NAMALWA (cell line): ENCODE results near the gene RASGRP4.
A peak's percentile ranks its signal among the peaks of the same experiment; 100 is the strongest.
"Not testable (repeated sequence)": the region's sequence is repeated elsewhere in the genome, so short reads cannot be mapped to it uniquely, and the experiment has no call there.

Experiments
- DNase-seq: peaks from one replicate; pipeline ENCODE4 v3.0.0-alpha.2; 2015; ENCODE audit warnings: low spot score

Gene RASGRP4

DNA sequence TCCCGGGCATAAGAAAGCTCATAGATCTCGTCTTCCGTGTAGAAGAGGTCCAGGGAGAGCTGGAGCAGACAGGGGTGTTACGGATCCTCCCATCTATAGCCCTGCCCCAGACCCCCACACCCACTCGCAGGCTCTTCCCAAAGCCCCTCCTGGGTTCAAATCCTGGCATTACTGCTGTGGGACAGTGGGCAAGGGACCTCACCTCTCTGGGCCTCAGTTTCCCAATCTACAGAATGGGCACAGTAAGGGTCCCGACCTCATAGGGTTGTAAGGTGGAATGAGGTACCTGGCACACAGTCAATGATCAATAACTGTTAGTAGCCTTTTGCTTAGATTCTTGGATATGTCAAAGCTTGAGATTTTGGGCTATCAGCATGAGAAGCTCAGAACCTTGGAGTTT, 12.6 kb downstream of the RASGRP4 start:
- no peak for DNase-seq

DNA sequence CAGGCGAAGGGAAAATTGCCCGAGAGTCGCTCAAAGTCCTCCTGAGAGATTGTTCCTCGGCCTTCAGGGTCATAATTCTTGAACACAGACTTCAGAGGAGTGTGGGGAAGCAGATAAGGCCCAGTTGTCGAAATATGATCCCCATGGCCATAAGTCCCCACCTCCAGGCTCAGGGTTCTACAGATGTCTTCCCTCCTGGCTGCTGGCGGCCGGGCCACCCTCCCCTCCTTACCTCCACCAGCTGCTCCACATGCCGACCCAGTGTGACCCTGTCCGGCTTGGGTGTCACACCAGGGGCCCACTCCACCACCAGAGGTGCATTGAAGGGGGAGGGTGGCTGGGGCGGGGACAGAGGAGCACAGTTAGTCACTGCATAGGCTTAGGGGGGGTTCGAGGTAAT, 13.1 kb downstream of the RASGRP4 start:
- DNase-seq: no peak

DNA sequence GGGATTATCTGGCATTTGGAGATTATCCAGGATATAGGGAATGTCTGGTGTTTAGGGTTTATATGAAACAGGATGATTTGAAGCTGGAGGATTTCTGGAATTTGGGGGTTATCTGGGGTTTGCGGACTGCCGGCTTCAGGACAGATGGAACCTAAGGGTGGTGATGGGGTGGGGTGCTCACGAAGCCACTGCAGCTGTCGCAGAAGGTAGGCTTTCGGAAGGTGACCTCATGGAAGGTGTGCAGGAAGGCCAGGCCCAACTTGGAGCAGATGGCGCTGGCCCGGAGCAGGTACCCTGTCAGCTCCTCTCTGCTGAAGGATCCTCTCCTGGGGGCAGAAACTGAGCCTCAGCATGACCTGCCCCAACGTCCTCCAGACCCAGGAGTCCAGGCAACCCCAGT, 13.5 kb downstream of the RASGRP4 start:
- no peak for DNase-seq

DNA sequence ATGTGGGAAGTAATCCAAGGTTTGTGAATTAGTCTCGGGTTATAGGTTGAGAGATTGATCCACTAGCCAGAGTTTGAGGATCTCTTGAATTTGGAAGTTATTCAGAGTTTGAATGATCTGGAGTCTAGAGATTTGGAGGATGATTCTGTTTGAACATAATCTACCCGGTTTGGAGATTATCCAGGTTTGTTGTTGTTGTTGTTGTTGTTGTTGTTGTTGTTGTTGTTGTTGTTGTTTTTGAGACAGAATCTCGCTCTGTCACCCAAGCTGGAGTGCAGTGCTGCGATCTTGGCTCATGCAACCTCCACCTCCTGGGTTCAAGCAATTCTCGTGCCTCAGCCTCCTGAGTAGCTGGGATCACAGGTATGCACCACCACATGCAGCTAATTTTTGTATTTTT, 14.1 kb downstream of the RASGRP4 start:
- not testable (repeated sequence) for DNase-seq

DNA sequence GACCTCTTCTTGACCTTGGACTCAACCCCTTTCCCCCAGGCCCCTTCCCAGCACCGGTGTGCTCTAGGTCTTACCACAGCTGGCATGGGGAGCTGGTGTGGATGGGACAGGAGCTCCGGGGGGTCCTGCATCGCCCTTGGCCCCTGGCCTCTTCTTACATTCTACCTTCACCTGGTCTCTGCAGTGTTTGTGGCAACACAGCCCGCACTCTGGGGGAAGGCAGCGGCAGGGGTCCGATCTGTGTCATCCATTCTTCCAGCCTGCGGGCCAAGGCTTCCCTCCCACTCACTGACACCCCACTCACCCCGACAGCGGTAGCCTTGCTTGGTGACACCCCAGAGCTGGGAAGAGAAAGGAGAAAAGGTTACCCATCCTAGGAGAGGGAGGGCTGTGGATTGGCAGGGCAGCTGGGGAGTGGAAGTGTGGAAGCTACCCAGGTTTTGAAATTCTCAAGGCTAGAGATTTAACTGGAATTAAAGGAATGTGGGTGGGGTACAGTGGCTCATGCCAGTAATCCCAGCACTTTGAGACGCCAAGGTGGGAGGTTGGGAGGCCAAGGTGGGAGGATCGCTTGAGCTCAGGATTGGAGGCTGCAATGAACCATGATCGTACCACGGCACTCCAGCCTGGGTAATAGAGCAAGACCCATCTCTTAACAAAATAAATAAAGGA, 14.8 kb downstream of the RASGRP4 start:
- no peak for DNase-seq

DNA sequence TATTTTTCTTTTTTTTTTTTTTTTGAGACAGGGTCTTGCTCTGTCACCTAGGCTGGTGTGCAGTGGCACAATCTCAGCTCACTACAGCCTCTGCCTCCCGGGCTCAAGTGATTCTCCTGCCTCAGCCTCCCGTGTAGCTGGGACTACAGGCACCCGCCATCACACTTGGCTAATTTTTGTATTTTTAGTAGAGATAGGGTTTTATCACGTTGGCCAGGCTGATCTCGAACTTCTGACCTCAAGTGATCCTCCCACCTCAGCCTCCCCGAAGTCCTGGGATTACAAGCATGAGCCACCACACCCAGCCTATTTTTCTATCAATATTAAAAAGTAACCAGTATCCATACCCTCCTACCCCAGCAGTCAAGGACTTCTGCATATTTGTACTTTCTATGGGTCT, 15.6 kb downstream of the RASGRP4 start:
- DNase-seq: not testable (repeated sequence)

DNA sequence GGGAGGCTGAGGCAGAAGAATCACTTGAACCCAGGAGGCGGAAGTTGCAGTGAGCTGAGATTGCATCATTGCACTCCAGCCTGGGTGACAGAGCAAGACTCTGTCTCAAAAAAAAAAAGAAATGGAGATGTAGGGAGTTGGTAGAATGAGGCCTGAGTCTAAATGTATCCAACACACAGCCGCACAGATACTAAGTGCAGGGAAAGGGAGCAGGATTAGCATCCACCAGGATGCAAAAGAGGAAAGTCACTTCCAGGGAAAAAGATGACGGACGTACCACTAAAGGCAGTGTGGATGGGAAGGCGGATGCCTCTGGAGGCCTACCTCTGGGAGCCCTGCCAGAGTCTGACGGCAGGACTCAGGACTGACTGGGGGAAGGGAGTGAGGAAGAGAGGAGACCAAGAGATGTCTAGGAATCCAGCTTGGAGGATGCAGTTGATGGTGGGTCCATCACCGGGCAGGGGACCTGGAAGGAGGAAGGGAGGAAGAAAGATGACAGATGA, 16.3 kb downstream of the RASGRP4 start:
- no peak for DNase-seq

DNA sequence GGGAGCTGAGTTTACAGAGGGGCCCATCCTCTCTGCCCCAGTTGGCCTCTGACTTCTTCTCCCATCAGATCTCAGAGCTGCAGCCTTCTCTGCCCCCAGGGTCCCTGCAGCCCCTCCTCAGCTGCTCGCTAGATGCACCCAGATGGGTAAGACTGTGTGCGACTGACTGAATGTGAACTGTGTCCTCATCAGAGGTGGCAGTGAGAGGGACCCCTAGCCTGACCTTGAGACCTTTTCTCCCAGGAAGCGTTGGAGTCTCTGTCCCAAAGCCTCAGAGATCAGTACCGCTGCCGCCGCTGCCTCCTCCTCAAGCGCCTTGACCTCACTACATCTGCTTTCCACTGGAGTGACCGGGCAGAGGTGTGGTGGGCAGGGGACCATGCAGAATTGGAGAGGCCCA, 20.7 kb downstream of the RASGRP4 start:
- no peak for DNase-seq

DNA sequence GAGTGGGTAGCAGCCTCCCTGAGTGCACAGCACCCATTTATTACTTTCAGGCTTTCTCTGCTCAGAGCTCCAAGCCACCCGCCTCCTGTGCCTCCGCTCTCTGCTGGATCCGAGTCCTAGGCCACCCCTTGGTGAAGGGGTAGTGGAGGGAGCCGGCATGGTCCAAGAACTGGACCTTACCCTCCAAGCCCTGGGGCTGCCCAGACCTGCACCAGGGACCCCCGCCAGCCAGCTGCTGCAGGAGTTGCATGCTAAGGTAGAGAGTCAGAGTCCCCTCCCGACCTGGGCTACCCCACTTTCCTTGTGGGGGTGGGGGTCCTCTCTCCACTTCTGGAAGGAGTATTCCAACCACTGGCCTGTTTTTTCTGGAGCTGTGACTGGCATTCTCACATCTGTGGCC, 21.2 kb downstream of the RASGRP4 start:
- DNase-seq: no peak

DNA sequence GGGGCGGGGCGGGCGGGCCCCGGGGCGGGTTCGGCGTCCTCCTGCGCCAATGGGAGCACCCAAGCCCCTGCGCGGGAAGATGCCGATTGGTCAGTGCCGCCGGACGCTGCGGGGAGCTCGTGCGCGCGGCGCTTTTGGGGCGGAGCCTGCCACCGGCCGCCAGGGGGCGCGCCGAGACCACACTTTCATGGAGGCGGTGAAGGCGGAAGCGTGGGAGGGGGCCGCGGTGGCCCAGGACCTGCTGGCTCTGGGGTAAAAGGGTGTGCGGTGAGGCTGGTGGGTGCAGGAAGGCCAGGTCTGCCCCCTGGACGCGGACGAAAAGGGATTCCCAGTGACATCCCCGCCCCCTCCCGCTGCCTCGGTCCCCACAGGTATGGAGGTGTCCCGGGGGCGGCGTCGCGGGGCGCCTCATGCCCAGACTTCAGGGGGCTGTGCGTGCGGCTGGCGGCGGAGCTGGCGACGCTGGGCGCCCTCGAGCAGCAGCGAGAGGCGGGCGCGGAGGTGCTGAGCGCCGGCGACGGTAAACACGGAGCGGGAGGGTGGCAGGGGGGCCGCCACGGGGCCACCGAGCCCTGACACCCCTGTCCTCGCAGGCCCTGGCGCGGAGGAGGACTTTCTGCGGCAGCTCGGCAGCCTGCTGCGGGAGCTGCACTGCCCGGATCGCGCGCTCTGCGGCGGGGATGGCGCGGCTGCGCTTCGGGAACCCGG, 22.9 kb downstream of the RASGRP4 start, which contains the start of gene FAM98C:
TSS of gene FAM98C (plus strand) at position 127 of the 708 bp plus-strand sequence. CDS start at position 188, 61 bp downstream.
- DNase-seq: peak; percentile 98

DNA sequence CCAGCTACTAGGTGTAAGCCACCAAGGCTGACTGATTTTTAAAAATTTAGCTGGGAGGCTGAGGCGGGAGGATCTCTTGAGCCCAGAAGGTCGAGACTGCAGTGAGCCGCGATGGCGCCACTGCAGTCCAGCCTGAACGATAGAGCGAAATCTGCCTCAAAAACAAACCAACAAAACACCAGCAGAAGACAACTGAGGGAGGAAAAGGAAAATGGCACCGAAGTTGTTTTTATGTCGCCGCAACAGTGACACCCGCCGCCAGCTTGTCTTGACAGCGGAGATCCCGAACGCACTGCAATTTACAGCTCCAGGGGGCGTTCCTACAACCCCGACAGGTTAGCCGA, 23.4 kb downstream of the RASGRP4 start:
- DNase-seq: no peak

DNA sequence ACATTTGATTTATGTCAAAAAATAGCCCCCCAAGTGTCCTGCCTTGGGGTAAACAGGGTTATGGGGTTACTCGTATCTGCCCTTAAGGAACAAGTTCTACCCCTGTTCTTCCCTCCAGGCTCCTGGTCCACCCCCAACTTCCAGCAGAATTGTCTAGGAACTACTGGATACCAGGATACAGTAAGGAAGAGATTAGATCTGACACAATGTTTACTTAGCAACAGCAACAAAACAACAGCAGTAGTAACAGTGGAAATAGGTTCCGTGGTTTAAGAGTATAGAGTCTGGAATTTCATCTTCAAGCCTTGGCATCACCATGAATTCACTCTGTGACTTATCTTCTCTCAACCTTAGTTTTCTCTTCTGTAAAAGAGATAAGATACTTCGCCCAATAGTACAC, 24.9 kb downstream of the RASGRP4 start:
- DNase-seq: no peak

DNA sequence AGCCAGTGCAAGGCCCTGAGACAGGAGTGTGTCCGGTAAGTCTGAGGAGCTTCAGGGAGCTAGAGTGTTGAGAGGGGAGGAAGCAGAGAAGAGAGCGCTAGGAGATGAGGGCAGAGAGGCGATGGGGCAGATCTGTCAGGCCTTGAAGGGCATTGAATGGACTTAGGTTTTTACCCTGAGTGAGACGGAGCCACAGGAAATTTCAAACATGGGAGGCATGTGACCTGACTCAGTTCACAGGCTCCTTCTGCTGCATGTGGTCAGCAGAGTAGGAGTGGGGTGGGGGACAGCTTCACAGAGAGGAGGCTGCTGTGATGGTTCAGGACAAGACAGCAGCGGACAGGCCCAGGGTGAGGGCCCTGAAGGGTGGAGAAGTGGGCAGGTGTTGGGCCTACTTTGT, 25.7 kb downstream of the RASGRP4 start:
- no peak for DNase-seq

DNA sequence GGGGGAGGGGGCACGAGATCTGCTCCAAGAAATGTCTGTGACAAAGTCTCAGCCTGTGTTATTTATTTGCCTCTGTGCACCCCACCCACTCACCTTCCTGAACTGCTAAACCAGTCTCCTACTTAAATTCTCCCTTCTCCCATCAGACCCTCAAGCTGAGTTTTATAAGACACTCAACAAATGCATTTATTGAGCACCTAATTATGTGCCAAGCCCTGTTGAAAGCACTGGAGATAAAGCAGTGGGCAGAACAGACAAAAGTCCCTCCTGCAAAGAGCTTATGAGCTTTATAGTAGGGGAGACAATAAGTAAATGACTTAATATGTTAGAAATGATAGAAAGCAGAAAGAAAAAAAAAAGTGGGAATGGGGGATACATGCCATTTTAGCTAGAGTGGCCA, 26.5 kb downstream of the RASGRP4 start:
- DNase-seq: no peak

DNA sequence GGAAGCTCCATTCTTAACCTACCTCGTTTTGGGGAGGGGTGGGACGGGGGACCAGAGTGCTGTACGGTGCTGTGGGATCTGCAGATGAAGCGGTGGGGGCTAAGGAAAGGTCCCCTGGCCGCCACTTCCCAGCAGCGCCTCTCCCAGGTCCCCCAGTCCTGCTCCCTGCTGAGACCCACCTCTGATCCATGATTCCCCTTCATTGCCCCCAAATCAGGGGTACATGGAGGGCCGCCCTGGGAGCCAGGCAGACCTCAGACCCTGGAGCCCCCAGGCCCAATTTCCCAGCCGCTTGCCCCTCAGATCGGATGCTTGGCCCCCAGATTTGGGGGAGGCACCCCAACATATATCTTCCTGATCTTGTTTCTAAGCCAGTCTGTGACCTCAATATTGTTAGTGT, 26.9 kb downstream of the RASGRP4 start:
- no peak for DNase-seq

DNA sequence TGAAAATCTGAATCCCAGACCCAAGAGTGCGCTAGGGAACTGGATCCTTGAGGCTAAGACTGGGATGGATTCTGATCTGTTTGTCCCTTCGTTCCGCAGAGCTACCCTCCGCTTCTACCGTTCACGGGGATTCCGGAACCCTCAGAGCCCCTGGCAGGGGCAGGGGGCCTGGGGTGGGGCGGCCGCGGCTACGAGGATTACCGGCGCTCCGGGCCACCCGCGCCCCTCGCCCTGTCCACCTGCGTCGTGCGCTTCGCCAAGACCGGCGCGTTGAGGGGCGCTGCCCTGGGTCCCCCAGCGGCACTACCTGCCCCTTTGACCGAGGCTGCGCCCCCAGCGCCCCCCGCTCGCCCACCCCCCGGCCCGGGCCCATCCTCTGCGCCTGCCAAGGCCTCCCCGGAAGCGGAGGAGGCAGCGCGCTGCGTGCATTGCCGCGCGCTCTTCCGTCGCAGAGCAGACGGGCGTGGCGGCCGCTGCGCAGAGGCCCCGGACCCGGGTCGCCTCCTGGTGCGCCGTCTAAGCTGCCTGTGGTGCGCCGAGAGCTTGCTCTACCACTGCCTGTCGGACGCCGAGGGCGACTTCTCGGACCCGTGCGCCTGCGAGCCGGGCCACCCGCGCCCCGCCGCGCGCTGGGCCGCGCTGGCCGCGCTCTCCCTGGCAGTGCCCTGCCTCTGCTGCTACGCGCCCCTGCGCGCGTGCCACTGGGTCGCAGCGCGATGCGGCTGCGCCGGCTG, 30.5 kb downstream of the RASGRP4 start:
- no peak for DNase-seq

DNA sequence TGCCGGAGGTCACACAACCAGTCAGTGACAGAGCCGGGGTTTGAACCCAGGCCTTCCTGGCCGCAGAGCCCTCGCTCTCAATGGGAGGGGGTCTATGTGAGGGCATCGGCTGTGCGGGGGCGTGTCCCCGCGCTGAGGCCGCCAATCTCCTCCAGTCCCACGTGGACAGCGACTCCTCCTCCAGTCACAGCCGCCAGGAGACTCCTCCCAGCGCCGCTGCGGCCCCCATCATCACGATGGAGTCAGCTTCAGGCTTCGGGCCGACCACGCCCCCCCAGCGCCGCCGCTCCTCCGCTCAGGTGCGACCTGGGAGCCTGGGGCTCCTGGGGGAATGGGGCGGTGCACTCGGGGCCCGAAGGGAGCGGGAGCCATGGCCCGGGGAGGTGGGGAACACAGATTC, 31.5 kb downstream of the RASGRP4 start:
- no peak for DNase-seq

DNA sequence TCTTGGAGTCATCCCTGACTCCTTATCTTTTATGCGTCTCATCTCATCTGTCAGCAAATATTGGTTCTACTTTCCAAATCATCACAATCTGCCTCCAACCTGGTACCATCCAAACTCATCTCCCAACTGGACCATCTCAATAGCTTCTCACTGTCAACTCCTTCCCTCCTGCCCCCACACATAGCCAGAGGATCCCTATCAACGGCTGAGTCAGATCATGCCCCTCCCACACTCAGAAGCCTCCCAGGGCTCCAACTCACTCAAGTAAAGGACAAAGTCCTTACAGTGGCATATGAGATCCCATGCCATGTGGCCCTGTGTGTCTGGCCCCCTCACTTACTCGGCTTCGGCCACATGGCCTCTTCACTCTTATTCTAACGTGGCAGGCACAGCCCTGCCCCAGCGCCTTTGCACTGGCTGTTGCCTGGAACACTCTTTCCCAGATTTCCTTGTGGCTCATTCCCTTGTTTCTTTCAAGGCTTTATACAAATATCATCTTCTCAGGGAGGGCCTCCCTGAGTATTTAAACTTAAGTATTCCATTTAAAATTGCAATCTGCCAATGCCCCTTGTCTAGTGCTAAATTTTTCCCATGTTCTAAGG, 33.2 kb downstream of the RASGRP4 start:
- no peak for DNase-seq

DNA sequence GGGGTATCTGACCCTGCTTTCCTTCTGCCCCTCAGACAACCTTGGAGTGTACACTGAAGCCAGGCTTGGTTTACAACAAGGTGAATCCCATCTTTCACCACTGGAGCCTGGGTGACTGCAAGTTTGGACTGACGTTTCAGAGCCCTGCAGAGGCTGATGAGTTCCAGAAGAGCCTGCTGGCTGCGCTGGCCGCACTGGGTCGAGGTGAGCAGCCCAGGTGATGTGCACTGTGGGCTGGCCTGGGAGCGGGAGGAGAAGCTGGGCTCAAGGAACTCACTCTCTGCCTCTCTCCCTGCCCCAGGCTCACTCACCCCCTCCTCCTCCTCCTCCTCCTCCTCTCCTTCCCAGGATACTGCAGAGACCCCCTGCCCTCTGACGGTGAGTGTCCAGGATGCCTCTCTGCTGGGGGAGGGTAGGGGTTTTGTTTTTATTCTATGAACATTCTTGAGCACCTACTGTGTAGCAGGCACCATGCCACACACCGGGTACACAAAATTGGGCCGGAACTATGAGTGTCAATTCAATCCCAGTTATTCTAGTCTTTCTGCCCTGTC, 34.0 kb downstream of the RASGRP4 start:
- DNase-seq: no peak

DNA sequence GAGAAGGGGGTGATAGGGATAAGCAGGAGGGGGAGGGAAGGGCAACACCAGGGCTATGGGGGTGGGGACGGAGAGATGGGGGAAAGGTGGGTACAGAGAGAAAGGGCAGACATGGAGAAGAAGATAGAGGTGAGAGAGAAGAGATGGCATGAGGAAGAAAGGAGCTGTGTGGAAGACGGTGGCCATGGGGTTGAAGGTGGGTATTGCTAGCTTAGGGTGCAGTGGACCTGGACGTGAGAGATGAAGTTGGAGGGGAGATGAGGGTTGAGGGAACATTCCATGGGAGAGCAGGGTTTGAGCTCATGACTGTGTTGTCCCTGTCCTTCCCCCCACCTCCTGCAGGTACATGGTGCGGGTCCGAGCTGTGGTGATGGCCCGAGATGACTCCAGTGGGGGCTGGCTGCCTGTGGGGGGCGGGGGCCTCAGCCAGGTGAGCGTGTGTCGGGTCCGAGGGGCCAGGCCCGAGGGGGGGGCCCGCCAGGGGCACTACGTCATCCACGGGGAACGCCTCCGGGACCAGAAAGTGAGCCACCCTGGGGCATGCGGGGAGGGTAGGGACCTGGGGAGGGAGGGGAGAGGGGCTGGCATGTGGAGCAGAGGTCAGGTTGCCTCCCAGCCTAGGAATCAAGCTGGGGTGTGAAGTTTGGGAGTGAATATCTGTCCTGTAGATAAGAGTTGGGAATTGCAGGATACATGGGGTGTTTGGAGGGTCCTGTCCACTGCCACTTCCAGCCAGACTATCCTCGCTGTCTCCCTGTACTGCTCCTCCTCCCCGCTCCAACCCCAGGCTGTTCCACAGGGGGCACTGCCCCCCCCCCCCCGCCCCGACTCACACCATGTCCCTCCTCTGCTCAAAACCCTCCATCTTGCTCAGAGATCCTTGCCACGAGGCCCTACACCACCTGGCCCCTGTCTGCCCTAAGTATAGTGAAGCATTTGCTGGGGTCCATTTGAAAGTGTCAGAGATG, 35.8 kb downstream of the RASGRP4 start:
- no peak for DNase-seq
